Measurements from ENCODE around the gene AKR1C1.

AKR1C1 gene

GRCh38 chr10:4977025-4977424 is 13.8 kb downstream of the AKR1C1 start:
- DNase-seq (ENCODE audit: low read depth) = no peak
- no peak overlapping the region for H3K4me3 ChIP-seq (ENCODE audit: control insufficient read depth, low read depth, low read length)
- TF ChIP-seq CTCF (conservative IDR thresholded peaks at IDR 0.05; ENCODE audit: control insufficient read depth, insufficient read depth, low read depth, low read length) = no peak

- DNase-seq (ENCODE audit: low read depth) = no peak
- TF ChIP-seq CTCF (conservative IDR thresholded peaks at IDR 0.05; ENCODE audit: control insufficient read depth, insufficient read depth, low read depth, low read length) = no peak
- no peak overlapping the region for H3K4me3 ChIP-seq (ENCODE audit: control insufficient read depth, low read depth, low read length)
Measured at GRCh38 chr10:4978870-4979269, 15.7 kb downstream of the AKR1C1 start.

- DNase-seq (ENCODE audit: low read depth) = no peak
- no peak for TF ChIP-seq CTCF (conservative IDR thresholded peaks at IDR 0.05; ENCODE audit: control insufficient read depth, insufficient read depth, low read depth, low read length)
- no peak overlapping the region for H3K4me3 ChIP-seq (ENCODE audit: control insufficient read depth, low read depth, low read length)
Measured at GRCh38 chr10:4980793-4981192, 17.6 kb downstream of the AKR1C1 start.

DNA sequence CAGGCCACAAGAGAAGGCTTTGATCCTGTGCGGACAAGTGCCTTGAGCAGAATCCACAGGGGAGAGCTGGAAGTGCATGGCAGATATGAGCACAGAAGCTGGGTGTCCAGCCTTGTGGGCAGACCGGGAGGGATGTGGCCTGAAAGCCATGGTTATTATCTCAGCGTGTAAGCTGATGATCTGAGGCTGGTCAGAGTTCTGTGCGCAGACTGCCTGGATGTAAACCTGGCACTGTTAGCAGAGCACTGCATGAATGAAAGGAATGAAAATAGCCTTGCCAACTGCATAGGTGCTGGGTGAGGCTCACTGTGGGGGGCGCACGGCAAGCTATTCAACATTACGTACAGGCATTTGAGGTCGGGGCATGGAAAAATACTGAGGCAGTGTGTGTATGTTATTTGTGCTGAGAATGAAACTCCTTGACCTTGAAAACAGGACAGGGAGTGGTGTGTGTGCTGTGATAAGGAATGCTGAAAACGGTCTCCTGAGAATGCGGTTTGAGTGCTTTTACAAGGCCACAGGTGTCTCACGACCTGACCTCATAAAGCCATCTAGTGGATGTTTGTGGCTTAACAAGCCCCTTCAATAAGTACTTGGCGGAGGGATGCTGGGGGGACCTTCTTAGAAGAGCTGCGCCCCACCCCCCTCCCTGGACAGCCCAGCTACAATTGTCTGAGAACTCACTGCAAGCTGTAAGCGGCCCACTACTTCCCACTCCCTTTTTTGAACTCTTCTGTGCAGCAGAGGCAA is 18.7 kb downstream of the AKR1C1 start:
- peak; percentile 52 for TF ChIP-seq CTCF (conservative IDR thresholded peaks at IDR 0.05; ENCODE audit: control insufficient read depth, insufficient read depth, low read depth, low read length)
- DNase-seq (ENCODE audit: low read depth) = peak; percentile 69
- H3K4me3 ChIP-seq (ENCODE audit: control insufficient read depth, low read depth, low read length) = no peak overlapping the region

DNA sequence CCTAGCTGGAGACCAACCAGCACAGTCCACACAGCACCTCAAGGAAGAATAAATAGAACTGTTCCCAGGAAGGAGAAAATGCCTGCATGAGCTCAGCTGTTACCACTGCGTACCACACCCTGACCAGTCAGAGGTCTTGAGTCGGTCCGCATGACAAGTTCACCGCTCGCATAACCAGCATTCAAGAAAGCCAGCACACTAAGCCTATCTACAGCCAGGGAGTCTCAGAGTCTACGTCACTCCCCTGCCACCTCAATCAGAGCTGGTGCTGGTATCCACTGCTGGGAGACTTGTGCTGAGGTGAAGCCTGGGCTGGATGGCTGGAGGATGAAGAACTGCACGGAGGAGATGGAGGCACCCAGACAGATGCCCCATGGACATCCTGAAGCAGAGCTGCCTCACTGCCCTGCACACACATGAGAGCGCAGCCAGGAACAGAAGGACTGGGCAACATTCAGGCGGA is 19.6 kb downstream of the AKR1C1 start:
- DNase-seq (ENCODE audit: low read depth) = peak; percentile 66
- no peak overlapping the region for H3K4me3 ChIP-seq (ENCODE audit: control insufficient read depth, low read depth, low read length)
- no peak for TF ChIP-seq CTCF (conservative IDR thresholded peaks at IDR 0.05; ENCODE audit: control insufficient read depth, insufficient read depth, low read depth, low read length)

GRCh38 chr10:4983615-4984216 is 20.5 kb downstream of the AKR1C1 start:
- no peak for DNase-seq (ENCODE audit: low read depth)
- no peak overlapping the region for H3K4me3 ChIP-seq (ENCODE audit: control insufficient read depth, low read depth, low read length)
- TF ChIP-seq CTCF (conservative IDR thresholded peaks at IDR 0.05; ENCODE audit: control insufficient read depth, insufficient read depth, low read depth, low read length) = no peak

Measured in fibroblast of mammary gland (primary cell).